Measurements from ENCODE around the gene DBP. TPM values are rescaled to one million over a fixed set of nuclear protein-coding genes. Genes with fewer than 3 reads are reported as not detected.

Gene DBP
- total and polyA plus RNA-seq, 2 of the 13 experiments (the other 11 are each of a cell fraction or from before 2014, with no cell fraction given), result 1.7 to 5.8 TPM

DNA sequence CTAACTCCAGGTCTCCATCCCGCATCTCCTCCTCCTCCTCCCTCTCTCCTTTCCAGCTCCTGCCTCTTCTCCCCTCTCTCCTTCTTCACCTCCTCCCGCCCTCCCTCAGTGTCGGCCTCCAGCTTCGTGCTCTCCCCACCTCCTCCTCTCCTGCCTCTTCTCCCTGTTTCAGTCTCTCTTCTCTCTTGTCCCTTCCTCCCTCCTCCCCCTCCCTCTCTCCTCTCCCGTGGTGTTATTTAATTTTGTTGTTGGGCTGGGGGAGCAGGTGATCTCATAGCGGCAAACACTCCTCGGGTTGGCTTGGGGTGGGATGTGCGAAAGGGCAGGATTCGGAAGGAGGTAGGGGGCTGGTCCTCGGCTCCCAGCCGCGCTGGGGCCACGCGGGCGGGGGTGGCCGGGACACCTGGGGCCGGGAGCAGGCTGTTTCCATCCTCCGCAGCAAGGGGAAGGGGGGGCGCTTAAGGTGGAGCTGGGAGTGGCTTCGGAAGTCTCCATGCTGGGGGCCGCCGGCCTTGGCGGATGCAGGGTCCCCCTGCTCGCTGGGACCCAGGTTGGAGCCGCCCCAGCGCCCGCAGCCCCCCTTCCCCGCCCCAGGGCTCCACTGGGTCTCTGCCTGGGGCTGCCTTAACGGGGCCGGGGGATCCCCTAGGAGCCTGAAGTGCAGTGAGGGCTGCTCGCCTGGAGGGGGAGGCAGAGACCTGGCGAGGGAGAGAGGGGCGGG lies 9.0 kb upstream of the DBP start, which contains the start of gene CA11 (continued):
- TF ChIP-seq, protein P1, sequence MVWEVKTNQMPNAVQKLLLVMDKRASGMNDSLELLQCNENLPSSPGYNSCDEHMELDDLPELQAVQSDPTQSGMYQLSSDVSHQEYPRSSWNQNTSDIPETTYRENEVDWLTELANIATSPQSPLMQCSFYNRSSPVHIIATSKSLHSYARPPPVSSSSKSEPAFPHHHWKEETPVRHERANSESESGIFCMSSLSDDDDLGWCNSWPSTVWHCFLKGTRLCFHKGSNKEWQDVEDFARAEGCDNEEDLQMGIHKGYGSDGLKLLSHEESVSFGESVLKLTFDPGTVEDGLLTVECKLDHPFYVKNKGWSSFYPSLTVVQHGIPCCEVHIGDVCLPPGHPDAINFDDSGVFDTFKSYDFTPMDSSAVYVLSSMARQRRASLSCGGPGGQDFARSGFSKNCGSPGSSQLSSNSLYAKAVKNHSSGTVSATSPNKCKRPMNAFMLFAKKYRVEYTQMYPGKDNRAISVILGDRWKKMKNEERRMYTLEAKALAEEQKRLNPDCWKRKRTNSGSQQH (CRISPR knock-in tag; IDR thresholded peaks at IDR 0.05; ENCODE audit: low read depth), result 0 out of 2 replicates have a peak, but pooled peaks have one; percentile 60
- TF ChIP-seq ZNF251 (CRISPR knock-in tag; IDR thresholded peaks at IDR 0.05) (no peak), FOXC1 (CRISPR knock-in tag; IDR thresholded peaks at IDR 0.05; ENCODE audit: borderline replicate concordance) (no peak), SYNCRIP (IDR thresholded peaks at IDR 0.05; ENCODE audit: insufficient read depth, low read depth, low read length) (no peak), SOX6 (IDR thresholded peaks at IDR 0.05) (no peak), SOX6 (CRISPR knock-in tag; IDR thresholded peaks at IDR 0.05) (peak; percentile 40; the same call in 1 of the 2 replicates), HNRNPH1 (optimal IDR thresholded peaks at IDR 0.05; ENCODE audit: low read depth, low read length) (no peak), FOXM1 (CRISPR knock-in tag; IDR thresholded peaks at IDR 0.05) (no peak), ZBTB38 (CRISPR knock-in tag; IDR thresholded peaks at IDR 0.05) (no peak), ZNF354B (CRISPR knock-in tag; IDR thresholded peaks at IDR 0.05) (no peak), MAFG (CRISPR knock-in tag; IDR thresholded peaks at IDR 0.05) (no peak), FOSL1 (CRISPR knock-in tag; IDR thresholded peaks at IDR 0.05; ENCODE audit: borderline replicate concordance) (no peak), ZMAT3 (CRISPR knock-in tag; conservative IDR thresholded peaks at IDR 0.05) (no peak), SNAPC2 (CRISPR knock-in tag; IDR thresholded peaks at IDR 0.05) (no peak), NR2F6 (IDR thresholded peaks at IDR 0.05) (no peak), NR2F6 (CRISPR knock-in tag; IDR thresholded peaks at IDR 0.05) (peak; percentile 35; the same call in 1 of the 2 replicates), ELF1 (CRISPR knock-in tag; IDR thresholded peaks at IDR 0.05) (no peak), ZNF615 (CRISPR knock-in tag; IDR thresholded peaks at IDR 0.05; ENCODE audit: borderline replicate concordance) (no peak), NFIC (IDR thresholded peaks at IDR 0.05; ENCODE audit: low read length) (no peak), ZMYM2 (CRISPR knock-in tag; IDR thresholded peaks at IDR 0.05) (no peak), MXI1 (IDR thresholded peaks at IDR 0.05; ENCODE audit: borderline replicate concordance, low read depth, low read length) (no peak), ATF1 (CRISPR knock-in tag; IDR thresholded peaks at IDR 0.05) (no peak), SRSF9 (IDR thresholded peaks at IDR 0.05; ENCODE audit: borderline replicate concordance, insufficient read depth, low read depth, low read length, poor library complexity, severe bottlenecking) (no peak)
- TF ChIP-seq, protein P2, sequence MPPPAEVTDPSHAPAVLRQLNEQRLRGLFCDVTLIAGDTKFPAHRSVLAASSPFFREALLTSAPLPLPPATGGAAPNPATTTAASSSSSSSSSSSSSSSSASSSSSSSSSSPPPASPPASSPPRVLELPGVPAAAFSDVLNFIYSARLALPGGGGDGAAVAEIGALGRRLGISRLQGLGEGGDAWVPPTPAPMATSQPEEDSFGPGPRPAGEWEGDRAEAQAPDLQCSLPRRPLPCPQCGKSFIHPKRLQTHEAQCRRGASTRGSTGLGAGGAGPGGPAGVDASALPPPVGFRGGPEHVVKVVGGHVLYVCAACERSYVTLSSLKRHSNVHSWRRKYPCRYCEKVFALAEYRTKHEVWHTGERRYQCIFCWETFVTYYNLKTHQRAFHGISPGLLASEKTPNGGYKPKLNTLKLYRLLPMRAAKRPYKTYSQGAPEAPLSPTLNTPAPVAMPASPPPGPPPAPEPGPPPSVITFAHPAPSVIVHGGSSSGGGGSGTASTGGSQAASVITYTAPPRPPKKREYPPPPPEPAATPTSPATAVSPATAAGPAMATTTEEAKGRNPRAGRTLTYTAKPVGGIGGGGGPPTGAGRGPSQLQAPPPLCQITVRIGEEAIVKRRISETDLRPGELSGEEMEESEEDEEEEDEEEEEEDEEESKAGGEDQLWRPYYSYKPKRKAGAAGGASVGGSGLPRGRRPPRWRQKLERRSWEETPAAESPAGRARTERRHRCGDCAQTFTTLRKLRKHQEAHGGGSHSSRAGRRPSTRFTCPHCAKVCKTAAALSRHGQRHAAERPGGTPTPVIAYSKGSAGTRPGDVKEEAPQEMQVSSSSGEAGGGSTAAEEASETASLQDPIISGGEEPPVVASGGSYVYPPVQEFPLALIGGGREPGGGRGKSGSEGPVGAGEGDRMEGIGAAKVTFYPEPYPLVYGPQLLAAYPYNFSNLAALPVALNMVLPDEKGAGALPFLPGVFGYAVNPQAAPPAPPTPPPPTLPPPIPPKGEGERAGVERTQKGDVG (CRISPR knock-in tag; IDR thresholded peaks at IDR 0.05; ENCODE audit: borderline replicate concordance), result no peak
- TF ChIP-seq, protein P3, sequence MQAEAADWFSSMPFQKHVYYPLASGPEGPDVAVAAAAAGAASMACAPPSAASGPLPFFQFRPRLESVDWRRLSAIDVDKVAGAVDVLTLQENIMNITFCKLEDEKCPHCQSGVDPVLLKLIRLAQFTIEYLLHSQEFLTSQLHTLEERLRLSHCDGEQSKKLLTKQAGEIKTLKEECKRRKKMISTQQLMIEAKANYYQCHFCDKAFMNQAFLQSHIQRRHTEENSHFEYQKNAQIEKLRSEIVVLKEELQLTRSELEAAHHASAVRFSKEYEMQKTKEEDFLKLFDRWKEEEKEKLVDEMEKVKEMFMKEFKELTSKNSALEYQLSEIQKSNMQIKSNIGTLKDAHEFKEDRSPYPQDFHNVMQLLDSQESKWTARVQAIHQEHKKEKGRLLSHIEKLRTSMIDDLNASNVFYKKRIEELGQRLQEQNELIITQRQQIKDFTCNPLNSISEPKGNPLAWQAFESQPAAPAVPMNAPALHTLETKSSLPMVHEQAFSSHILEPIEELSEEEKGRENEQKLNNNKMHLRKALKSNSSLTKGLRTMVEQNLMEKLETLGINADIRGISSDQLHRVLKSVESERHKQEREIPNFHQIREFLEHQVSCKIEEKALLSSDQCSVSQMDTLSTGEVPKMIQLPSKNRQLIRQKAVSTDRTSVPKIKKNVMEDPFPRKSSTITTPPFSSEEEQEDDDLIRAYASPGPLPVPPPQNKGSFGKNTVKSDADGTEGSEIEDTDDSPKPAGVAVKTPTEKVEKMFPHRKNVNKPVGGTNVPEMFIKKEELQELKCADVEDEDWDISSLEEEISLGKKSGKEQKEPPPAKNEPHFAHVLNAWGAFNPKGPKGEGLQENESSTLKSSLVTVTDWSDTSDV (CRISPR knock-in tag; IDR thresholded peaks at IDR 0.05), result no peak

Measured in HepG2 (cell line).